DMS53 (cell line): ENCODE results near the gene NOP53.
"Not testable (repeated sequence)": the region's sequence is repeated elsewhere in the genome, so short reads cannot be mapped to it uniquely, and the experiment has no call there.

Source experiments
- DNase-seq: peaks from one replicate; lab custom pipeline; 2025; lab: John Stamatoyannopoulos, UW

NOP53 gene

DNA sequence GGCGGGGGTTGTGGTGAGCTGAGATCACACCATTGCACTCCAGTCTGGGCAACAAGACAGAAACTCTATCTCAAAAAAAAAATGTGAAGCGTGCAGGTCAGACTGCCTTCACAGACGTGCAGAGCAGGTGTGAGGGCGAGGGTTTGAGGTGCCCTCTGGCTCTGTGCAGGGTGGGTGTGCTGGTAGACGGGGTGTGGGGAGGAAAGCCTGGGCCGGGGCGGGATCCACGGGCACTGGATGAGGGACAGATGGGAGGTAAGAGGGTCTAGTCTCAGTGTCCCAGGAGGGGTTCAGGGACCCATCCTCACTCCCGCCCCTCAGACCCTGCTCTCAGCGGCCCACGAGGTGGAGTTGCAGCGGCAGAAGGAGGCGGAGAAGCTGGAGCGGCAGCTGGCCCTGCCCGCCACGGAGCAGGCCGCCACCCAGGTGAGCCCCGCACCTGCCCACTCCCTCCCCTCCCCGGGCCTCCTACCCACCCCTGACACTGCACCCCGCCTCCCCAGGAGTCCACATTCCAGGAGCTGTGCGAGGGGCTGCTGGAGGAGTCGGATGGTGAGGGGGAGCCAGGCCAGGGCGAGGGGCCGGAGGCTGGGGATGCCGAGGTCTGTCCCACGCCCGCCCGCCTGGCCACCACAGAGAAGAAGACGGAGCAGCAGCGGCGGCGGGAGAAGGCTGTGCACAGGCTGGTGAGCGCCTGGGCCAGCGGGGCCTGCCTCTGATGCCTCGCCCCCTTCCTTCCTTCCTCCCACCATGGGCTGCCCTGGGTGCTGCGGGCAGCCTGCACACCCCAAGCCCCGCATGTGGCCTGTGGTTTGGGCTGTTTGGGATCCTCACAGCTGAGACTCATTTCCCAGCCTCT lies 9.1 kb downstream of the NOP53 start:
- no peak for DNase-seq

GRCh38 chr19:47755065-47755761 lies 9.9 kb downstream of the NOP53 start:
- DNase-seq, result no peak

DNA sequence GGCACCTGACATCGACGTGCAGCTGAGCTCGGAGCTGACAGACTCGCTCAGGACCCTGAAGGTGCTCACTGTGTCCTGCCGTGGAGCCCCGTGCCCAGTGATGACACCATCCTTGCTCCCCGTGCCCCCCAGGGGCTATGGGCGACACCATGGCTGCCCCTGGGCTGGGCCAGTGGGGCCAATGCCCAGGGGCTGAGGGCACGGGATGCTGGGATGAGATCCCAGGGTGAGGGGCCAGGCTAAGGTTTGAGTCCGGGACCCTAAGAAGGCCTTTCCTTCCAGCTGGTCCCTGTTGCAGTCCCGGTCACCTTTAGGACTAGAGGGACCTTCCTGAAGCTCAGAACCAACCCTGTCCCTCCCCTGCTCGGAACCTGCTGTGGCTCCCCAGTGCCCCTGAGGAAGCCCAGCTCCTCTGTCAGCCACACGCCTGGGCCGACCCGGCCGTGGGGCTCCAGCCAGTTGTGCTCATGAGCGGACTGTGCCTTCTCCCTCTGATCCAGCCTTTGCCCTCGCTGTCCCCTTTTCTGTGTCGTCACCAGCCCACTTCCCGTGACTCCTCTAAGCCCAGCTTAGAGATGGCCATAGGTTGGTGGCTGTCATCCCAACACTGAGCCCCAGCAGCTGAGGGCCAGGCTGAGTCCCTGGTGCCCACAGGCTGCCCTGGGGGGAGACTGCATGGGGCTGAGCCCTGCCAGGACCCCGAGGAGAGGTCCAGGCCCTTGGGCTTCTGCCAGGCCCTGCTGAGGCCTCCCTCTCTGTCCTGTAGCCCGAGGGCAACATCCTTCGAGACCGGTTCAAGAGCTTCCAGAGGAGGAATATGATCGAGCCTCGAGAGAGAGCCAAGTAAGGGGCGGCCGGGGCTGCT lies 10.6 kb downstream of the NOP53 start:
- no peak for DNase-seq

DNA sequence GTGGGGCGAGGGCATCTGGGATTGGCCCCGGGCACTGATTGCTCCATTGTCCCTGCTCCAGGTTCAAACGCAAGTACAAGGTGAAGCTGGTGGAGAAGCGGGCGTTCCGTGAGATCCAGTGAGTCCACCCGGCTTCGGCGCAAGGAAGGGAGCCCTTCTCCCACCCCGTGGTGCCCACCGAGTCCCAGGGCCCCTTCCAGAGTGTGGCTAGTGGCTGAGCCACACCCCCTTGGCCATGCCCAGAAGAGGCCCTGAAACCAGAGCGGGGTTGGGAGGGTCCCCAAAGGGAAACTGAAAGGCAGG lies 11.2 kb downstream of the NOP53 start:
- DNase-seq, result no peak

DNA sequence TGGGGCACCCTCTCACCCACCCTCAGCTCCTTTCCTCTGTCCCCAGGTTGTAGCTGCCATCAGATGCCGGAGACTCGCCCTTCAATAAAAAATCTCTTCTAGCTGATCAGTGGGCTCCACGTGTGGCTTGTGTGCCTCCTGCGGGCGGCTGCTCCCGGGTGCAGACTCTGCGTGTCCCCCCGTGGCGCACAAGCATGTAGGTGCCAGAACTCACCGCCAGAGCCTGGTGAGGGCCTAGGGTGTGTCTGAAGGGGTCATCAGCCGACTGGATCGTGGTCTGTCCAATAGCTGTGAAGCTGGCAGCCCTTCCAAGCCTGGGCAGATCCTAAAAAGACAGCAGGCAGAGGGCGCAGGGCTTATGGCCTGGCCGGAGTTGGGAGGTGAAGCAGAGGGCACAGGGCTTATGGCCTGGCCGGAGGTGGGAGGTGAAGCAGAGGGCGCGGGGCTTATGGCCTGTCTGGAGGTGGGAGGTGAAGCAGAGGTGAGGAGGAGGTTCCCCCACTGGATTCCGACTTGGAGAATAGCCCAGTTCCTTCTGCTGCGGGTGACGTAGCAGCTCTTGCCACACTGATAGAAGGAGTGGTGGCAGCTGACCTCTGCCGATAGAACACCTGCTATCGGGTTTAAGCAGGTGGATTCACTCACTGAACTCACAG lies 11.7 kb downstream of the NOP53 start:
- no peak for DNase-seq

GRCh38 chr19:47757617-47758442 lies 12.5 kb downstream of the NOP53 start:
- DNase-seq, result no peak

GRCh38 chr19:47758443-47758804 lies 13.1 kb downstream of the NOP53 start:
- no peak for DNase-seq

DNA sequence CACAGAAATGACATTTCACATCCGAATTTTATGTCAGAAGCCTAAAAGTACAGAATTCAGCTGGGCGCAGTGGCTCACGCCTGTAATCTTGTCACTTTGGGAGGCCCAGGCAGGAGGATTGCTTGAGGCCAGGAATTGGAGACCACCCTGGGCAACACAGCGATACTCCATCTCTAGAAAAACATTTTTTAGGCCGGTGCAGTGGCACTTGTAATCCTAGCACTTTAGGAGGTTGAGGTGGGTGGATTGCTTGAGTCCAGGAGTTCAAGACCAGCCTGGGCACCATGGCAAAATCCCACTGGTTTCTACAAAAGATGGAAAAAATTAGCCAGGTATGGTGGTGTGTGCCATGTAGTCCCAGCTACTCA lies 15.3 kb downstream of the NOP53 start:
- no peak for DNase-seq

GRCh38 chr19:47761566-47761965 lies 16.2 kb downstream of the NOP53 start:
- no peak for DNase-seq

GRCh38 chr19:47762151-47762550 lies 16.8 kb downstream of the NOP53 start:
- no peak for DNase-seq

- peak; percentile 33 for DNase-seq
These were observed 17.4 kb downstream of the NOP53 start for GRCh38 chr19:47762615-47763308.

- DNase-seq, result not testable (repeated sequence)
These were observed 19.4 kb downstream of the NOP53 start for GRCh38 chr19:47764705-47765104.

GRCh38 chr19:47765523-47766358 lies 20.4 kb downstream of the NOP53 start:
- peak; percentile 87 for DNase-seq

DNA sequence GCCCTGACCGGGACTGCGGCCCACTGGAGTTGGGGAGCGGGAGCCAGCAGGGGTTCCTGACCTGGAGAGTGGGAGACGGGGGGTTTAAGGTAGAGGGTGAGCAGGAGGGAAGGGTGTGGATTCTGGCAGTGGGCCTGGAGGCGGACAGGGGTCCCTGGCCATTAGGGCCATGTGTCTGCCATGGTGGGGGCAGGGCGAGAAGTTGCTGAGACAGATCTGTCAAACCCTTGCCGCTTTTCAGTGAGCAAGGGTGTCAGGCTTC lies 20.9 kb downstream of the NOP53 start:
- DNase-seq, result no peak

GRCh38 chr19:47766670-47767069 lies 21.3 kb downstream of the NOP53 start:
- DNase-seq, result no peak

- DNase-seq, result no peak
These were observed 22.0 kb downstream of the NOP53 start for GRCh38 chr19:47767349-47767748.

DNA sequence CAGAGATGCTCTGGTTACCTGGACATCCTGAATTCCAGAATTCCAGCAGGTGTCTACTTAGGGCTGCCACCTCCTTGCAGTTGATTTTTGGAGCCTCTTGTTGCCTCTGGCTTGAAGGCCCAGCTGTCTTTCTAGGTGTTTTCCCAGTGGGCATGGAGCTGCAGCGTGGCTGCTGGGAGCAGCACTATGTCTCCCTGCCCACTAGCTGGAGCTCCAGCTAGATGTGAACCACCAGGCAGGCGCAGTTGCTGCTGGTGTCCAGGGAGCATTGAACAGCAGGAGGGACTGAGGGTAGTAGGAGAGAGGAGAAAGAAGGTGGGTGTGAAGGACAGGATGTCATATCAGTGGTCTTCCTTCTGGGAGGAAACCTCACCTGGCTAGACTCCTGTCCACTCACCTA lies 23.3 kb downstream of the NOP53 start:
- peak; percentile 32 for DNase-seq

DNA sequence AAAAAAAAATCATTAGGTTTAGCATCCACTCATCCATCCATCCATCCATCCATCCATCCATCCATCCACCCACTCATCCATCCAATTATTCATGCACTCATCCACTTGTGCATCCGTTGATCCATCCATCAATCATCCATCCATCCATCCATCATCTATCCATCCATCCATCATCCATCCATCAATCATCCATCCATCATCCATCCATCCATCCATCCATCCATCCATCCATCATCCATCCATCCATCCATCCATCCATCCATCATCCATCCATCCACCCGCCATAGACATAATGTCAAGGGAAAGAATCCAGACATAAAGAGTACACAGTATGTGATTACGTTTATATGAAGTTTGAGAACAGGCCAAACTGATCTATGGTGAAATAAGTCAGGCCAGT lies 24.2 kb downstream of the NOP53 start:
- DNase-seq, result no peak

- not testable (repeated sequence) for DNase-seq
These were observed 25.9 kb downstream of the NOP53 start for GRCh38 chr19:47771291-47771690.

DNA sequence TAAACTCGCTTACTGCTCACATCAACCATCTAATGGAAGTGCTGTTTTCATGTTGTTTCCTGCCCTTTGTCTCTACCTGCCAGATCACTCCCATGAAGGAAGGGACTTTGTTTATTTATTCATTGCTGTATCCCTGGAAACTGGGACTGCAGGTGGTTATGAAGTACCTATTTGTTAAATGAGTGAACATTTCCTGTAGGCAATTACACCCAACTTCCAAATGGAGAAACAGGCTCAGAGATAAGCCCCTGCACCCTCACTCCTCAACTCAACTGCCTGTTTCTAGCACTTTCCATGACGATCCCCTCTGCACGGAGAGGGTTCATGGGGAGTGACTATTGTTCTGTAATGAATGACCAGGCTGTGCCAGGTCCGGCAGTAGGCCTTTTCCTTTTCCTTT lies 31.2 kb downstream of the NOP53 start:
- DNase-seq, result peak; percentile 99
